SK-N-SH treated with all-trans-retinoic acid at 6 μM for 48 hours (cell line): ENCODE measurements around the gene SMCHD1.

Source experiments
- ARNTL ChIP-seq: fragments of 450-650 bp; formaldehyde crosslinking; IDR thresholded peaks from 2 replicates; pipeline ENCODE4 v1.5.0; 2020; ENCODE audit warnings: low read depth, mild to moderate bottlenecking, moderate library complexity, borderline replicate concordance
- BACH2 ChIP-seq: fragments of 250-450 bp; sonication (Bioruptor Pico); IDR thresholded peaks from 2 replicates; pipeline ENCODE4 v1.9.0; 2021; ENCODE audit warnings: mild to moderate bottlenecking, borderline replicate concordance
- ESRRG ChIP-seq: fragments of 250-450 bp; sonication (Bioruptor Pico); IDR thresholded peaks from 2 replicates; pipeline ENCODE4 v1.6.1; 2021; ENCODE audit warnings: mild to moderate bottlenecking
- GLIS3 ChIP-seq: fragments of 250-450 bp; sonication (Bioruptor Pico); IDR thresholded peaks from 2 replicates; pipeline ENCODE4 v1.5.0; 2020; ENCODE audit warnings: mild to moderate bottlenecking, moderate library complexity
- ISL1 ChIP-seq: fragments of 250-450 bp; sonication (Bioruptor Pico); IDR thresholded peaks from 2 replicates; pipeline ENCODE4 v2.1.2; 2022; ENCODE audit warnings: mild to moderate bottlenecking, moderate library complexity
- RARB ChIP-seq: fragments of 250-450 bp; sonication (Bioruptor Pico); IDR thresholded peaks from 2 replicates; pipeline ENCODE4 v1.8.0; 2021; ENCODE audit warnings: mild to moderate bottlenecking, moderate library complexity
- TCF4 ChIP-seq: fragments of 250-450 bp; sonication (Bioruptor Pico); IDR thresholded peaks from 2 replicates; pipeline ENCODE4 v1.8.0; 2021; ENCODE audit warnings: mild to moderate bottlenecking, moderate library complexity, borderline replicate concordance
- ZFP30 ChIP-seq: fragments of 450-650 bp; formaldehyde crosslinking; IDR thresholded peaks from 2 replicates; pipeline ENCODE4 v1.5.0; 2022; ENCODE audit warnings: mild to moderate bottlenecking, moderate library complexity
- TF ChIP-seq, protein P1 (sequence below): fragments of 250-450 bp; sonication (Bioruptor Pico); IDR thresholded peaks from 2 replicates; pipeline ENCODE4 v1.5.1; 2020; ENCODE audit warnings: low read depth, mild to moderate bottlenecking, moderate library complexity
- TF ChIP-seq, protein P2 (sequence below): fragments of 250-450 bp; sonication (Bioruptor Pico); IDR thresholded peaks from 2 replicates; pipeline ENCODE4 v1.5.0; 2020; ENCODE audit warnings: mild to moderate bottlenecking, moderate library complexity
- TF ChIP-seq, protein P3 (sequence below): fragments of 250-450 bp; sonication (Bioruptor Pico); IDR thresholded peaks from 2 replicates; pipeline ENCODE4 v1.8.0; 2020; ENCODE audit warnings: mild to moderate bottlenecking, moderate library complexity, borderline replicate concordance

DNA sequence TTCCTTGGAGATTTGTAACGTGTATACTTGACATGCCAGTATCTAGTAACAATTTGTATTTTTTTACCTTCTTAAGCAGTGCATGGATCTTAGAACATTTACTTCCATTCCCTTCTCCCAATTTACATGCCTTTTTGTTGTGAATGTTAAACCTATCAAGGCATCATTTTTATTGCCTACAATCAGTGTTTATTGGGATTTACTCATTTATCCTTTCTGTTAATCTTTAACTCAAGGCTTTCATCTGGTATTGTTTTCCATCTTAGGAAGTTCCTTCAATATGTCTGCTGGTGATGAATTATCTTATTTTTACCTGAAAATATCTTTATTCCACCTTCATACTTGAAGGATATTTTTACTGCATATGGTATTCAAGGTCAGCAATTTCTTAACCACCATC, 102.8 kb downstream of the SMCHD1 start:
- TF ChIP-seq, protein P1, sequence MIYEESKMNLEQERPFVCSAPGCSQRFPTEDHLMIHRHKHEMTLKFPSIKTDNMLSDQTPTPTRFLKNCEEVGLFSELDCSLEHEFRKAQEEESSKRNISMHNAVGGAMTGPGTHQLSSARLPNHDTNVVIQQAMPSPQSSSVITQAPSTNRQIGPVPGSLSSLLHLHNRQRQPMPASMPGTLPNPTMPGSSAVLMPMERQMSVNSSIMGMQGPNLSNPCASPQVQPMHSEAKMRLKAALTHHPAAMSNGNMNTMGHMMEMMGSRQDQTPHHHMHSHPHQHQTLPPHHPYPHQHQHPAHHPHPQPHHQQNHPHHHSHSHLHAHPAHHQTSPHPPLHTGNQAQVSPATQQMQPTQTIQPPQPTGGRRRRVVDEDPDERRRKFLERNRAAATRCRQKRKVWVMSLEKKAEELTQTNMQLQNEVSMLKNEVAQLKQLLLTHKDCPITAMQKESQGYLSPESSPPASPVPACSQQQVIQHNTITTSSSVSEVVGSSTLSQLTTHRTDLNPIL: no peak
- no peak for TF ChIP-seq GLIS3 (CRISPR knock-in tag)
- TF ChIP-seq TCF4: no peak
- TF ChIP-seq RARB (CRISPR knock-in tag): no peak
- TF ChIP-seq ARNTL (CRISPR knock-in tag): no peak
- no peak for TF ChIP-seq ESRRG (CRISPR knock-in tag)
- TF ChIP-seq BACH2 (CRISPR knock-in tag): no peak
- TF ChIP-seq, protein P2, sequence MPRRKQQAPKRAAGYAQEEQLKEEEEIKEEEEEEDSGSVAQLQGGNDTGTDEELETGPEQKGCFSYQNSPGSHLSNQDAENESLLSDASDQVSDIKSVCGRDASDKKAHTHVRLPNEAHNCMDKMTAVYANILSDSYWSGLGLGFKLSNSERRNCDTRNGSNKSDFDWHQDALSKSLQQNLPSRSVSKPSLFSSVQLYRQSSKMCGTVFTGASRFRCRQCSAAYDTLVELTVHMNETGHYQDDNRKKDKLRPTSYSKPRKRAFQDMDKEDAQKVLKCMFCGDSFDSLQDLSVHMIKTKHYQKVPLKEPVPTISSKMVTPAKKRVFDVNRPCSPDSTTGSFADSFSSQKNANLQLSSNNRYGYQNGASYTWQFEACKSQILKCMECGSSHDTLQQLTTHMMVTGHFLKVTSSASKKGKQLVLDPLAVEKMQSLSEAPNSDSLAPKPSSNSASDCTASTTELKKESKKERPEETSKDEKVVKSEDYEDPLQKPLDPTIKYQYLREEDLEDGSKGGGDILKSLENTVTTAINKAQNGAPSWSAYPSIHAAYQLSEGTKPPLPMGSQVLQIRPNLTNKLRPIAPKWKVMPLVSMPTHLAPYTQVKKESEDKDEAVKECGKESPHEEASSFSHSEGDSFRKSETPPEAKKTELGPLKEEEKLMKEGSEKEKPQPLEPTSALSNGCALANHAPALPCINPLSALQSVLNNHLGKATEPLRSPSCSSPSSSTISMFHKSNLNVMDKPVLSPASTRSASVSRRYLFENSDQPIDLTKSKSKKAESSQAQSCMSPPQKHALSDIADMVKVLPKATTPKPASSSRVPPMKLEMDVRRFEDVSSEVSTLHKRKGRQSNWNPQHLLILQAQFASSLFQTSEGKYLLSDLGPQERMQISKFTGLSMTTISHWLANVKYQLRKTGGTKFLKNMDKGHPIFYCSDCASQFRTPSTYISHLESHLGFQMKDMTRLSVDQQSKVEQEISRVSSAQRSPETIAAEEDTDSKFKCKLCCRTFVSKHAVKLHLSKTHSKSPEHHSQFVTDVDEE (CRISPR knock-in tag): no peak
- TF ChIP-seq ZFP30 (CRISPR knock-in tag): no peak
- TF ChIP-seq, protein P3, sequence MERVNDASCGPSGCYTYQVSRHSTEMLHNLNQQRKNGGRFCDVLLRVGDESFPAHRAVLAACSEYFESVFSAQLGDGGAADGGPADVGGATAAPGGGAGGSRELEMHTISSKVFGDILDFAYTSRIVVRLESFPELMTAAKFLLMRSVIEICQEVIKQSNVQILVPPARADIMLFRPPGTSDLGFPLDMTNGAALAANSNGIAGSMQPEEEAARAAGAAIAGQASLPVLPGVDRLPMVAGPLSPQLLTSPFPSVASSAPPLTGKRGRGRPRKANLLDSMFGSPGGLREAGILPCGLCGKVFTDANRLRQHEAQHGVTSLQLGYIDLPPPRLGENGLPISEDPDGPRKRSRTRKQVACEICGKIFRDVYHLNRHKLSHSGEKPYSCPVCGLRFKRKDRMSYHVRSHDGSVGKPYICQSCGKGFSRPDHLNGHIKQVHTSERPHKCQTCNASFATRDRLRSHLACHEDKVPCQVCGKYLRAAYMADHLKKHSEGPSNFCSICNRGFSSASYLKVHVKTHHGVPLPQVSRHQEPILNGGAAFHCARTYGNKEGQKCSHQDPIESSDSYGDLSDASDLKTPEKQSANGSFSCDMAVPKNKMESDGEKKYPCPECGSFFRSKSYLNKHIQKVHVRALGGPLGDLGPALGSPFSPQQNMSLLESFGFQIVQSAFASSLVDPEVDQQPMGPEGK (CRISPR knock-in tag): no peak
- TF ChIP-seq ISL1: no peak
